HCT116 (cell line): ENCODE measurements around the gene SH3PXD2A. TPM values are rescaled to one million over a fixed set of nuclear protein-coding genes. Genes with fewer than 3 reads are reported as not detected.

ENCODE experiments used
- ATAC-seq: fragments of 200-7000 bp; cut with Tn5 transposase; 2 replicates; pipeline ENCODE4 v1.9.1; 2020; ENCODE audit warnings: mild to moderate bottlenecking, moderate library complexity
- BruUV-seq: library from RNA; stranded (reverse); fragments of 400-500 nt; replicated peaks from 2 replicates; lab custom pipeline; 2021; lab: Mats Ljungman, UMichigan
- CTCF ChIA-PET: fragments of 300-600 bp; sonication (Branson Sonifier 250); formaldehyde crosslinking; loops from one replicate; lab custom pipeline; 2021; ENCODE audit warnings: antibody characterized with exemption; lab: Charles Lee
- POLR2A ChIA-PET: fragments of 300-600, 350-600 bp; sonication (Branson Sonifier 250); formaldehyde crosslinking; loops from one replicate; lab custom pipeline; 2021; ENCODE audit warnings: antibody characterized with exemption; lab: Charles Lee
- RAD21 ChIA-PET, 2 experiments: fragments of 300-600 bp; sonication (Branson Sonifier 250); formaldehyde crosslinking; loops; one replicate each; lab custom pipeline; 2023; ENCODE audit warnings: low total read pairs in 2 of 2; ENCODE audit not compliant: uncharacterized antibody in 2 of 2, unreplicated experiment in 2 of 2, low non-redundant PET in 1 of 2; lab: Charles Lee
- DNase-seq: peaks from one replicate; pipeline ENCODE4 v3.0.0-alpha.2; 2010; ENCODE audit warnings: low read depth, low spot score
- H2AFZ ChIP-seq: fragments of 200-600 bp; shearing (Covaris generic), sonication (generic); 2 replicates; pipeline ENCODE4 v1.6.1; 2017; ENCODE audit warnings: low read depth, mixed run types, mixed read lengths, antibody characterized with exemption, low read length; ENCODE audit not compliant: poor library complexity, severe bottlenecking
- H3K27ac ChIP-seq: 2 replicates; pipeline ENCODE4 v1.5.1; 2012; ENCODE audit warnings: low read depth, low read length
- H3K27me3 ChIP-seq: fragments of 200-600 bp; sonication (generic); 2 replicates; pipeline ENCODE4 v1.6.1; 2016; ENCODE audit warnings: mixed run types, low read length, mixed read lengths; ENCODE audit not compliant: insufficient read depth
- H3K36me3 ChIP-seq, 2 experiments: fragments of 200-500 bp in 1 of 2; fragments of 200-600 bp in 1 of 2; sonication (Bioruptor generic) in 1 of 2; sonication (generic) in 1 of 2; 2 replicates each; pipeline versions ENCODE4 v1.5.1 to v1.6.1; 2014 to 2016; ENCODE audit warnings: low read length in 2 of 2, inconsistent platforms in 1 of 2, mixed read lengths in 1 of 2, mixed run types in 1 of 2; ENCODE audit not compliant: insufficient read depth in 2 of 2, control insufficient read depth in 1 of 2
- H3K4me1 ChIP-seq, 2 experiments: fragments of 200-600 bp in 1 of 2; sonication (generic) in 1 of 2; 2 replicates each; pipeline versions ENCODE4 v1.5.1 to v1.6.1; 2012 to 2017; ENCODE audit warnings: low read length in 2 of 2, inconsistent platforms in 1 of 2, mild to moderate bottlenecking in 1 of 2, mixed read lengths in 1 of 2, mixed run types in 1 of 2, moderate library complexity in 1 of 2; ENCODE audit not compliant: insufficient read depth in 2 of 2, control insufficient read depth in 1 of 2
- H3K4me2 ChIP-seq: fragments of 200-600 bp; sonication (generic); 2 replicates; pipeline ENCODE4 v1.6.1; 2017; ENCODE audit warnings: mixed run types, low read length, mixed read lengths
- H3K4me3 ChIP-seq, 2 experiments: fragments of 200-600 bp in 1 of 2; sonication (generic) in 1 of 2; replicated peaks in 1 of 2; 2 replicates each; pipeline ENCODE4 v1.5.1; 2011 to 2016; ENCODE audit warnings: low read length in 2 of 2, control low read depth in 1 of 2, low read depth in 1 of 2, mild to moderate bottlenecking in 1 of 2, mixed read lengths in 1 of 2, mixed run types in 1 of 2
- H3K79me2 ChIP-seq: fragments of 200-600 bp; sonication (generic); 2 replicates; pipeline ENCODE4 v1.6.1; 2017; ENCODE audit warnings: mild to moderate bottlenecking, mixed run types, low read length, moderate library complexity, mixed read lengths; ENCODE audit not compliant: insufficient read depth
- H3K9ac ChIP-seq: fragments of 200-600 bp; sonication (generic); 2 replicates; pipeline ENCODE4 v1.6.1; 2016; ENCODE audit warnings: low read length, mixed read lengths
- H3K9me2 ChIP-seq: fragments of 200-600 bp; sonication (generic), shearing (Covaris generic); 2 replicates; pipeline ENCODE4 v1.6.1; 2017; ENCODE audit warnings: mixed run types, mild to moderate bottlenecking, moderate library complexity; ENCODE audit not compliant: insufficient read depth
- H3K9me3 ChIP-seq, 2 experiments: fragments of 200-500 bp in 1 of 2; fragments of 200-600 bp in 1 of 2; sonication (Bioruptor generic) in 1 of 2; sonication (generic) in 1 of 2; 2 replicates each; pipeline ENCODE4 v1.6.1; 2014 to 2017; ENCODE audit warnings: low read length in 2 of 2, mixed read lengths in 2 of 2, inconsistent platforms in 1 of 2, low read depth in 1 of 2, mild to moderate bottlenecking in 1 of 2, mixed run types in 1 of 2, moderate library complexity in 1 of 2; ENCODE audit not compliant: control insufficient read depth in 1 of 2, insufficient read depth in 1 of 2
- H4K20me1 ChIP-seq: fragments of 200-600 bp; sonication (generic), shearing (Covaris generic); 2 replicates; pipeline ENCODE4 v1.6.1; 2017; ENCODE audit warnings: mixed run types, mild to moderate bottlenecking, moderate library complexity; ENCODE audit not compliant: insufficient read depth
- ATF3 ChIP-seq: IDR thresholded peaks from 2 replicates; pipeline ENCODE4 v1.6.1; 2012
- CBX3 ChIP-seq: IDR thresholded peaks from 2 replicates; pipeline ENCODE4 v1.6.1; 2012; ENCODE audit warnings: low read depth
- CTCF ChIP-seq, 3 experiments: fragments of 200-600 bp in 1 of 3; sonication (generic) in 1 of 3; IDR thresholded peaks in 2 of 3; conservative IDR thresholded peaks in 1 of 3; 2 replicates each; pipeline ENCODE4 v1.5.1; 2012 to 2017; ENCODE audit warnings: low read depth in 2 of 3, low read length in 2 of 3, antibody characterized with exemption in 1 of 3, borderline replicate concordance in 1 of 3, control low read depth in 1 of 3, mild to moderate bottlenecking in 1 of 3, mixed read lengths in 1 of 3, mixed run types in 1 of 3, moderate library complexity in 1 of 3; ENCODE audit not compliant: insufficient read depth in 1 of 3
- EGR1 ChIP-seq: IDR thresholded peaks from 2 replicates; pipeline ENCODE4 v1.6.1; 2012; ENCODE audit warnings: low read depth
- FOSL1 ChIP-seq: IDR thresholded peaks from 2 replicates; pipeline ENCODE4 v1.6.1; 2012; ENCODE audit warnings: low read depth
- JUND ChIP-seq: IDR thresholded peaks from 2 replicates; pipeline ENCODE4 v1.6.1; 2012
- MAX ChIP-seq: IDR thresholded peaks from 2 replicates; pipeline ENCODE4 v1.6.1; 2012
- POLR2A ChIP-seq: IDR thresholded peaks from 2 replicates; pipeline ENCODE4 v1.7.0; 2011; ENCODE audit warnings: borderline replicate concordance; ENCODE audit not compliant: insufficient read depth, insufficient read length; ENCODE audit errors: extremely low read depth
- POLR2AphosphoS5 ChIP-seq: IDR thresholded peaks from 2 replicates; pipeline ENCODE4 v1.6.1; 2011; ENCODE audit warnings: mild to moderate bottlenecking, low read depth, low read length, moderate library complexity
- REST ChIP-seq: IDR thresholded peaks from 2 replicates; pipeline ENCODE4 v1.6.1; 2012; ENCODE audit warnings: low read depth
- SIN3A ChIP-seq: IDR thresholded peaks from 2 replicates; pipeline ENCODE4 v1.6.1; 2012; ENCODE audit warnings: low read depth
- SP1 ChIP-seq: IDR thresholded peaks from 2 replicates; pipeline ENCODE4 v1.6.1; 2012; ENCODE audit warnings: low read depth
- SRF ChIP-seq: IDR thresholded peaks from 2 replicates; pipeline ENCODE4 v1.6.1; 2012; ENCODE audit warnings: low read depth
- TCF7L2 ChIP-seq: IDR thresholded peaks from 2 replicates; pipeline ENCODE4 v1.7.0; 2011; ENCODE audit warnings: borderline replicate concordance, inconsistent platforms; ENCODE audit not compliant: insufficient read depth, insufficient read length; ENCODE audit errors: extremely low read depth
- YY1 ChIP-seq: IDR thresholded peaks from 2 replicates; pipeline ENCODE4 v1.6.1; 2011; ENCODE audit warnings: low read length, low read depth, moderate library complexity, mild to moderate bottlenecking; ENCODE audit not compliant: insufficient replicate concordance; ENCODE audit errors: extremely low read depth
- ZBTB33 ChIP-seq: IDR thresholded peaks from 2 replicates; pipeline ENCODE4 v1.6.1; 2011; ENCODE audit warnings: mild to moderate bottlenecking, low read length, moderate library complexity; ENCODE audit not compliant: insufficient replicate concordance; ENCODE audit errors: extremely low read depth
- ZNF274 ChIP-seq: fragments of 200-500 bp; sonication (Bioruptor generic); IDR thresholded peaks from 2 replicates; pipeline ENCODE4 v1.6.1; 2014; ENCODE audit warnings: mild to moderate bottlenecking, low read depth, low read length, inconsistent platforms
- intact Hi-C: fragments of 100-400 bp; cut with micrococcal nuclease; formaldehyde crosslinking; loops from 2 replicates; pipeline ENCODE4 v1.10.0; 2022
- total RNA-seq: library from RNA; stranded (reverse); gene quantifications from one replicate; pipeline ENCODE4 v1.2.1, GENCODE V29; 2021; ENCODE audit not compliant: unreplicated experiment

SH3PXD2A gene
- total RNA-seq, 1 experiment from 2014 or later: 8.7 TPM

GRCh38 chr10:103618575-103619423 lies 236.6 kb downstream of the SH3PXD2A start:
- intact Hi-C loops: no loop called here
- no peak overlapping the region for H3K4me2 ChIP-seq
- DNase-seq (no peak), ATAC-seq (no peak)
- H3K9ac ChIP-seq: no peak overlapping the region
- H3K9me3 ChIP-seq: no peaks in the 10 kb centered on the region
- no peaks in the 10 kb centered on the region for H3K4me1 ChIP-seq
- no peaks in the 10 kb centered on the region for H3K79me2 ChIP-seq
- H3K4me3 ChIP-seq: no peak overlapping the region
- no peak overlapping the region for H3K27ac ChIP-seq
- H2AFZ ChIP-seq: no peak overlapping the region
- POLR2A ChIA-PET: no interaction called here
- H3K9me2 ChIP-seq: no peaks in the 10 kb centered on the region
- no peaks in the 10 kb centered on the region for H4K20me1 ChIP-seq
- BruUV-seq: no TSS peak
- TF ChIP-seq SP1 (no peak), SIN3A (no peak), CTCF (IDR thresholded peaks at IDR 0.05 in 2 of 3, conservative IDR thresholded peaks at IDR 0.05 in 1 of 3; ENCODE audit: borderline replicate concordance in 1 of 3, insufficient read depth in 1 of 3, low read depth in 2 of 3, low read length in 2 of 3) (no peak), POLR2A (no peak), JUND (no peak), ZBTB33 (no peak), CBX3 (no peak), FOSL1 (no peak), MAX (no peak), EGR1 (no peak), YY1 (no peak), ATF3 (no peak), POLR2AphosphoS5 (no peak), ZNF274 (no peak), REST (no peak), TCF7L2 (no peak), SRF (no peak)
- TF ChIP-seq, all 23 proteins: peak for 0
- CTCF ChIA-PET: no interaction called here
- RAD21 ChIA-PET: no interaction called here
- Histone ChIP-seq H3K27me3 (no peaks in the 10 kb centered on the region), H3K36me3 (no peaks in the 10 kb centered on the region)
